ENCODE results near the gene PPP1R11.
A peak's percentile ranks its signal among the peaks of the same experiment; 100 is the strongest.

PPP1R11 gene

GRCh38 chr6:30061858-30062458 is 5.0 kb upstream of the PPP1R11 start:
- DNase-seq (ENCODE audit: low read depth, low spot score) = no peak

- DNase-seq (ENCODE audit: low read depth, low spot score) = no peak
These were observed 4.4 kb upstream of the PPP1R11 start for GRCh38 chr6:30062471-30063178.

GRCh38 chr6:30063315-30063714 is 3.7 kb upstream of the PPP1R11 start:
- DNase-seq (ENCODE audit: low read depth, low spot score) = no peak

GRCh38 chr6:30066082-30066481 is 916 bp upstream of the PPP1R11 start:
- DNase-seq (ENCODE audit: low read depth, low spot score) = no peak

- no peak for DNase-seq (ENCODE audit: low read depth, low spot score)
These were observed 602 bp downstream of the PPP1R11 start for GRCh38 chr6:30067460-30068139.

- DNase-seq (ENCODE audit: low read depth, low spot score) = peak; percentile 51
These were observed 4.3 kb downstream of the PPP1R11 start for GRCh38 chr6:30071081-30071818.

- DNase-seq (ENCODE audit: low read depth, low spot score) = no peak
These were observed 4.9 kb downstream of the PPP1R11 start for GRCh38 chr6:30071858-30072257.

- DNase-seq (ENCODE audit: low read depth, low spot score) = no peak
These were observed 6.7 kb downstream of the PPP1R11 start for GRCh38 chr6:30073489-30074235.

GRCh38 chr6:30074331-30075093 is 7.5 kb downstream of the PPP1R11 start:
- DNase-seq (ENCODE audit: low read depth, low spot score) = peak; percentile 38

GRCh38 chr6:30075094-30075789 is 8.2 kb downstream of the PPP1R11 start, which contains the start of gene RNF39:
Gene RNF39 (minus strand): TSS chr6:30075769. CDS start chr6:30075585, 184 bp downstream.
- DNase-seq (ENCODE audit: low read depth, low spot score) = peak; percentile 32

- DNase-seq (ENCODE audit: low read depth, low spot score) = peak; percentile 51
These were observed 9.1 kb downstream of the PPP1R11 start for GRCh38 chr6:30075790-30076732.

GRCh38 chr6:30077218-30077617 is 10.2 kb downstream of the PPP1R11 start:
- DNase-seq (ENCODE audit: low read depth, low spot score) = no peak

GRCh38 chr6:30087876-30088275 is 20.9 kb downstream of the PPP1R11 start:
- no peak for DNase-seq (ENCODE audit: low read depth, low spot score)

GRCh38 chr6:30091577-30092381 is 24.8 kb downstream of the PPP1R11 start:
- peak; percentile 73 for DNase-seq (ENCODE audit: low read depth, low spot score)

GRCh38 chr6:30092852-30093543 is 26.0 kb downstream of the PPP1R11 start:
- no peak for DNase-seq (ENCODE audit: low read depth, low spot score)

- no peak for DNase-seq (ENCODE audit: low read depth, low spot score)
These were observed 27.1 kb downstream of the PPP1R11 start for GRCh38 chr6:30093951-30094661.

GRCh38 chr6:30096829-30097228 is 29.8 kb downstream of the PPP1R11 start:
- DNase-seq (ENCODE audit: low read depth, low spot score) = no peak
